Measurements from ENCODE around the gene TOGARAM1. TPM values are rescaled to one million over a fixed set of nuclear protein-coding genes. Genes with fewer than 3 reads are reported as not detected.

The TOGARAM1 gene
- total RNA-seq, 1 experiment from 2014 or later: 12.0 TPM

DNA sequence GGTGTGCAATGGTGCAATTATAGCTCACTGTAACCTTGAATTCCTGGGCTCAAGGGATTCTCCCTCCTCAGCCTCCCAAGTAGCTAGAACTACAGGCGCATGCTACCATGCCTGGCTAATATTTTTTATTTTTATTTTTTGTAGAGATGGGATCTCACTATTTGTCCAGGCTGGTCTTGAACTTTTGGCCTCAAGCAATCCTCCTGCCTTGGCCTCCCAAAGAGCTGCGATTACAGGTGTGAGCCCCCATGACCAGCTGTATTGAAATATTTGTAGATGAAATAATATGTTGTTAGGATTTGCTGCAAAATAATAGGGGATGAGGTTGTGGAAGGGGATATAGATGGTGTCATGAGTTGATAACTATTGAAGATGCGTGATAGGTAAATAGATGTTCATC is 5.1 kb upstream of the TOGARAM1 start:
- DNase-seq (ENCODE audit: unreplicated experiment): no peak
- TF ChIP-seq, protein P1, sequence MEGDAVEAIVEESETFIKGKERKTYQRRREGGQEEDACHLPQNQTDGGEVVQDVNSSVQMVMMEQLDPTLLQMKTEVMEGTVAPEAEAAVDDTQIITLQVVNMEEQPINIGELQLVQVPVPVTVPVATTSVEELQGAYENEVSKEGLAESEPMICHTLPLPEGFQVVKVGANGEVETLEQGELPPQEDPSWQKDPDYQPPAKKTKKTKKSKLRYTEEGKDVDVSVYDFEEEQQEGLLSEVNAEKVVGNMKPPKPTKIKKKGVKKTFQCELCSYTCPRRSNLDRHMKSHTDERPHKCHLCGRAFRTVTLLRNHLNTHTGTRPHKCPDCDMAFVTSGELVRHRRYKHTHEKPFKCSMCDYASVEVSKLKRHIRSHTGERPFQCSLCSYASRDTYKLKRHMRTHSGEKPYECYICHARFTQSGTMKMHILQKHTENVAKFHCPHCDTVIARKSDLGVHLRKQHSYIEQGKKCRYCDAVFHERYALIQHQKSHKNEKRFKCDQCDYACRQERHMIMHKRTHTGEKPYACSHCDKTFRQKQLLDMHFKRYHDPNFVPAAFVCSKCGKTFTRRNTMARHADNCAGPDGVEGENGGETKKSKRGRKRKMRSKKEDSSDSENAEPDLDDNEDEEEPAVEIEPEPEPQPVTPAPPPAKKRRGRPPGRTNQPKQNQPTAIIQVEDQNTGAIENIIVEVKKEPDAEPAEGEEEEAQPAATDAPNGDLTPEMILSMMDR (IDR thresholded peaks at IDR 0.05; ENCODE audit: unreplicated experiment): no peak
- Mint-ChIP-seq H3K9me3 (ENCODE audit: unreplicated experiment) (no peaks in the 10 kb centered on the region), H3K4me3 (ENCODE audit: unreplicated experiment) (no peak overlapping the region), H3K27ac (ENCODE audit: low read depth, unreplicated experiment) (no peak overlapping the region), H3K36me3 (ENCODE audit: insufficient read depth, unreplicated experiment) (peaks cover 10% of the 10 kb centered on the region), H3K27me3 (ENCODE audit: insufficient read depth, unreplicated experiment) (no peaks in the 10 kb centered on the region), H3K4me1 (ENCODE audit: insufficient read depth, unreplicated experiment) (peaks cover 6% of the 10 kb centered on the region)
- CTCF ChIA-PET: interaction anchor here (0.6 to 1.0 kb wide), 3 partner anchors 12 to 175 kb away, joined by 3 read pairs; no protein-coding TSS in a partner anchor
- no TSS peak for BruUV-seq (replicated peaks)
- POLR2A ChIA-PET: interaction anchor here (0.6 to 8.6 kb wide), 5 partner anchors 13 to 295 kb away, joined by 3 to 111 read pairs (median 5); partner anchors contain the start of genes FANCM, FKBP3 and MIS18BP1
- intact Hi-C loops (cut with micrococcal nuclease): no loop called here

DNA sequence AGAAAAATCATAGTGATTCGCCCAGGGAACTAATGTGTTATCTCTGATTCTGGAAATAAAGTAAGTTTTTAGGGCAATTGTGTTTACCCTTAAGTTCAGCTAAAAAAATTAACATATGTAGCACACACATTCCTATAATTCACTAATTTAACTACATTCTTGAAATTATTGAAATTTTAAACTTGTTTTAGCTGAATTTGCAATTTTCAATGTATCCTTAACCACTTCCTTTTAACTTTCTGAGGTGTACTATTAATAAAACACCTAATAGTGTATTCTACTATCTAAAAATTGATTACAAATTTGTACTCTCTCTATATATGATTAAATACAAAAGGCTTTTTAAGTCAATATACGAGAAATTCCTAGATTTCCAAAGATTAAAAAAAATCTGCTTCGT is 2.5 kb upstream of the TOGARAM1 start:
- intact Hi-C loops (cut with micrococcal nuclease): no loop called here
- no TSS peak for BruUV-seq (replicated peaks)
- TF ChIP-seq, protein P1 (IDR thresholded peaks at IDR 0.05; ENCODE audit: unreplicated experiment): no peak
- H3K4me1 Mint-ChIP-seq (ENCODE audit: insufficient read depth, unreplicated experiment): peaks cover 23% of the 10 kb centered on the region
- ChIA-PET CTCF (interaction anchor here (0.5 to 0.6 kb wide), 2 partner anchors 25 to 187 kb away, joined by 3 to 4 read pairs; no protein-coding TSS in a partner anchor), POLR2A (interaction anchor here (6.8 to 8.6 kb wide), 3 partner anchors 126 to 293 kb away, joined by 105 to 116 read pairs (median 111); partner anchors contain the start of genes FANCM, FKBP3, MIS18BP1 and PRPF39)
- no peaks in the 10 kb centered on the region for H3K27me3 Mint-ChIP-seq (ENCODE audit: insufficient read depth, unreplicated experiment)
- no peak overlapping the region for H3K27ac Mint-ChIP-seq (ENCODE audit: low read depth, unreplicated experiment)
- H3K4me3 Mint-ChIP-seq (ENCODE audit: unreplicated experiment): no peak overlapping the region
- H3K9me3 Mint-ChIP-seq (ENCODE audit: unreplicated experiment): no peaks in the 10 kb centered on the region
- H3K36me3 Mint-ChIP-seq (ENCODE audit: insufficient read depth, unreplicated experiment): no peaks in the 10 kb centered on the region
- no peak for DNase-seq (ENCODE audit: unreplicated experiment)

DNA sequence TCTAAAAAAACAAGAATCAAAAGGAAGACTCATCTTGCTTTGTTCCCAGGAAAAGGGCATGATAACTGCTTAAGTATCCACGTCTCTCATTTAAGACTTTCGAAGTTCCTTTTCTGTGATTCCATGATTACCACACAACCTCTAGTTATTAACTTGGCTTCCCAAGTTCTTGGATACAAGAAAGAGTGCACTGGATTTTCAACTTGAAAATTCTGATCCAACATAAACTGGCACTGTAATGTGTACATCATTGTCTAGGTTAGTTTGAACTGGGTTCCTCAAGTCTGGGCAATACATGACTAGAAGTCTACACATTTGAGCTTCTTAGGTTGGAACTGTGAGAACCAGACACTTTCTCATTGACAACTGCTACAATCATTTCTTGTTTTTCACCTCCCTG is 1.8 kb upstream of the TOGARAM1 start:
- intact Hi-C loops (cut with micrococcal nuclease): loop anchor here (2.0 to 5.0 kb wide), 2 partner anchors 48 to 293 kb away; partner anchors contain the start of gene MIS18BP1
- CTCF ChIA-PET: interaction anchor here (1.4 kb wide), 1 partner anchor 308 kb away, joined by 5 read pairs; no protein-coding TSS in a partner anchor
- Mint-ChIP-seq H3K27me3 (ENCODE audit: insufficient read depth, unreplicated experiment) (no peaks in the 10 kb centered on the region), H3K4me1 (ENCODE audit: insufficient read depth, unreplicated experiment) (peaks cover 24% of the 10 kb centered on the region), H3K27ac (ENCODE audit: low read depth, unreplicated experiment) (no peak overlapping the region), H3K4me3 (ENCODE audit: unreplicated experiment) (no peak overlapping the region), H3K9me3 (ENCODE audit: unreplicated experiment) (no peaks in the 10 kb centered on the region), H3K36me3 (ENCODE audit: insufficient read depth, unreplicated experiment) (no peaks in the 10 kb centered on the region)
- no TSS peak for BruUV-seq (replicated peaks)
- POLR2A ChIA-PET: interaction anchor here (0.7 to 8.6 kb wide), 10 partner anchors 9 to 292 kb away, joined by 3 to 116 read pairs (median 23); partner anchors contain the start of genes FANCM, FKBP3, MIS18BP1 and PRPF39
- peak; percentile 29 for DNase-seq (ENCODE audit: unreplicated experiment)
- TF ChIP-seq, protein P1 (IDR thresholded peaks at IDR 0.05; ENCODE audit: unreplicated experiment): no peak

DNA sequence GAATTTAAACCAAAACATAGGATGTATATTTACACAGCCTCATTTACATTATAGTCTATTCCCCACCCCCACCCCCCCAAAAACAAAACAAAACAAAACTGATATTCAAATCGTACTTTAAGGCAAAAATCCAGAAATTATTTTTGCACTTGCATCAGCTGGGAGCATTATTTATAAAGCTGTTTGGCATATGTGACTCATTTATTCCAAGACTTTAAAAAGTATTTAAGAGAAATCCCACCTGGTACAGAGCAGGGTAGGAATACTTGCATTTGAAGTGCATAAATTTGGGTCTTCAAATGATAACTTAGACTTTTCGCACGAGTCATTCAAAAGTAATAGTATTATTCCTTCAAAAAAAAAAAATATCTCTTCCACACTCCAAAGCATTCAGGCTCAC is 1.3 kb upstream of the TOGARAM1 start:
- H3K27me3 Mint-ChIP-seq (ENCODE audit: insufficient read depth, unreplicated experiment): no peaks in the 10 kb centered on the region
- peaks cover 24% of the 10 kb centered on the region for H3K4me1 Mint-ChIP-seq (ENCODE audit: insufficient read depth, unreplicated experiment)
- intact Hi-C loops (cut with micrococcal nuclease): loop anchor here (1.0 to 5.0 kb wide), 3 partner anchors 48 to 292 kb away; partner anchors contain the start of genes FKBP3 and MIS18BP1
- BruUV-seq (replicated peaks): no TSS peak
- ChIA-PET POLR2A (interaction anchor here (0.7 to 8.6 kb wide), 11 partner anchors 9 to 292 kb away, joined by 3 to 116 read pairs (median 23); partner anchors contain the start of genes FANCM, FKBP3, MIS18BP1 and PRPF39), CTCF (interaction anchor here (0.7 to 1.4 kb wide), 2 partner anchors 25 to 308 kb away, joined by 3 to 5 read pairs; no protein-coding TSS in a partner anchor)
- H3K4me3 Mint-ChIP-seq (ENCODE audit: unreplicated experiment): no peak overlapping the region
- H3K9me3 Mint-ChIP-seq (ENCODE audit: unreplicated experiment): no peaks in the 10 kb centered on the region
- H3K27ac Mint-ChIP-seq (ENCODE audit: low read depth, unreplicated experiment): no peak overlapping the region
- DNase-seq (ENCODE audit: unreplicated experiment): no peak
- TF ChIP-seq, protein P1 (IDR thresholded peaks at IDR 0.05; ENCODE audit: unreplicated experiment): no peak
- no peaks in the 10 kb centered on the region for H3K36me3 Mint-ChIP-seq (ENCODE audit: insufficient read depth, unreplicated experiment)

All from MCF 10A (cell line).